ENCODE results near the gene SBK3. TPM values are rescaled to one million over a fixed set of nuclear protein-coding genes. Genes with fewer than 3 reads are reported as not detected.

Gene SBK3
- total RNA-seq, 2 experiments from 2014 or later, result not detected

DNA sequence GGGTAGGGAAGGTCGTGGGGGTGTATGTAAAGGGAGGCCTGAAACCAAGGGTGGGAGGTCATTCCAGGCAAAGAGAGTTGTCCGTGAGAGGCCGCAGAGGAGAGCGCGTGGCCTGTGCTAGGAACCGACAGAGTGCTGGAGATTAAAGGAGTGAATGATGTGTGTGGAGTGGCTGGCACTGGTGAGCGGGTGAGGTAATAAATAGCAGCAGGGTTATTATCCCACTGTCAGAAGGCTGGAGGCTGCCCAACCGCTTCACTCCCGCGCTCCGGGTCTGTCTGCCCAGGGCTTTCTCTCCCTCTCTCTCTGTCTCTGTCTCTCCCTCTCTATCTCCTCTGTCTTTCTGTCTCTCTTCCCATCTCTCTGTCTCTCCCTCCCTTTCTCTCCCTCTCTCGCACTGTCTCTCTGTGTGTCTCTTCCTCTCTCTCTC, 17.9 kb upstream of the SBK3 start:
- Mint-ChIP-seq H3K4me1 (no peaks in the 10 kb centered on the region), H3K4me3 (no peak overlapping the region), H3K9me3 (no peaks in the 10 kb centered on the region), H3K36me3 (ENCODE audit: low read depth) (no peaks in the 10 kb centered on the region), H3K27ac (no peak overlapping the region), H3K27me3 (peaks cover 6% of the 10 kb centered on the region)
- POLR2A ChIA-PET, result no interaction called here
- DNase-seq, result no peak
- CTCF ChIA-PET, result no interaction called here

DNA sequence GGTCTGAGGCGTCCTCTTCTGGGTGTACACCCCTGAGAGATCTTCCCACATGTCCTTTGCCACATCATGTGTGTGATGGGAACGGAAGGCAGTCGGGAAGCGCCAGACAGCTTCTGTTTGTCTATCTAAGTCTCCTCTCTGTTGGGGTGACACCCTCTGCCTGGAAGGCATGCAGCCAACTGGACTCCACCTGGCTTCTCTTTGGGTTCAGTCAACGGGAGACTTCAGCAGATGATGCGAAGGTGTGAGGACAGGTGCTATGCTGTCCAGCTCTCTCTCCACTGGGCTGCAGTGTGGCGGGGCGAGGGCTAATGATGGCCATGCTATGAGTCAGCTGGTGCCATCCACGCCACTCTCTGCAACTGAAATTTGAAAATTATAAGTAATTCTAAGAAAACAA, 14.3 kb upstream of the SBK3 start:
- Mint-ChIP-seq H3K4me1 (no peaks in the 10 kb centered on the region), H3K27me3 (peaks cover 6% of the 10 kb centered on the region), H3K27ac (no peak overlapping the region), H3K36me3 (ENCODE audit: low read depth) (no peaks in the 10 kb centered on the region), H3K4me3 (no peak overlapping the region), H3K9me3 (no peaks in the 10 kb centered on the region)
- ChIA-PET POLR2A (interaction anchor here (0.6 kb wide), 1 partner anchor 51 kb away, joined by 3 read pairs; no protein-coding TSS in a partner anchor), CTCF (no interaction called here)
- no peak for DNase-seq

DNA sequence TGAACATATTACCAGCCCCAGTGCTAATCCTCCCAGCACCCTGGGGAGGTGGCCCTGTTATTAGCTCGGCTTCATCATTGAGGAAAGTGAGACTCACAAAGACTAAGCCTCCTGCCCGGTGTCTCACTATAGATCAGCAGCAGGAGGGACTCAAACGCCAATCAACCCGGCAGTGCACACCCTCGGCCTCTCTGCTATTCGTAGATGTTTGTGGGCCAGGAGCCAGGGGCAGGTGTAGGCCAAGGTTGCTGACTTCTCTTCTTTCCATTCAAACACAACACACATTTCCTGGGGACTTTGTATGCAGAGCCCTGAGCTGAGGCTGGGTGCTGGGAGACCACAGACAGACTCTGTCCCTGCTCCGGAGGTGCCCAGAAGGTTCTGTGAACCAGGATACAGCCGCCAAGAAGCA, 9.4 kb upstream of the SBK3 start:
- Mint-ChIP-seq H3K36me3 (ENCODE audit: low read depth) (no peaks in the 10 kb centered on the region), H3K27me3 (peaks cover 7% of the 10 kb centered on the region), H3K4me3 (no peak overlapping the region), H3K27ac (no peak overlapping the region), H3K4me1 (no peaks in the 10 kb centered on the region), H3K9me3 (no peaks in the 10 kb centered on the region)
- CTCF ChIA-PET, result interaction anchor here (1.5 kb wide), 1 partner anchor 51 kb away, joined by 3 read pairs; no protein-coding TSS in a partner anchor
- POLR2A ChIA-PET, result no interaction called here
- no peak for DNase-seq

DNA sequence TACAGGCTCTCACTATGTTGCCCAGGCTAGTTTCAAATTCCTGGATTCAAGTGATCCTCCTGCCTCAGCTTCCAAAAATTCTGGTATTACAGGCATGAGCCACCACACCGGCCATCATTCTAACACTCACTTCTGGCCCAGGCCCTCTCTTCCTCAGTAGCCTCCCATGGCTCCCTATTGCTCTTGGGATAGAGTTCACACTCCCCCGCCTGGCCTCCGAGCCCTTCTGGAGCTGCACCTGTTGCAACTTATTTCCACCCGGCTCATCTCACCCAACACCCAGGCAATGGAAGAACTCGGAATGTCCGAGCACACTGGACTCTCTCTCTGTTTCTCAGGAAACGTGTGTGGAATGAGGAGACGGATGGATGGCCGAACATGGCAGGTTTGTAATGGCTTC, 9.0 kb upstream of the SBK3 start:
- H3K27ac Mint-ChIP-seq, result no peak overlapping the region
- no peaks in the 10 kb centered on the region for H3K36me3 Mint-ChIP-seq (ENCODE audit: low read depth)
- H3K9me3 Mint-ChIP-seq, result no peaks in the 10 kb centered on the region
- H3K4me3 Mint-ChIP-seq, result no peak overlapping the region
- ChIA-PET CTCF (interaction anchor here (1.5 kb wide), 1 partner anchor 51 kb away, joined by 3 read pairs; no protein-coding TSS in a partner anchor), POLR2A (no interaction called here)
- H3K27me3 Mint-ChIP-seq, result peaks cover 7% of the 10 kb centered on the region
- no peaks in the 10 kb centered on the region for H3K4me1 Mint-ChIP-seq
- DNase-seq, result no peak

DNA sequence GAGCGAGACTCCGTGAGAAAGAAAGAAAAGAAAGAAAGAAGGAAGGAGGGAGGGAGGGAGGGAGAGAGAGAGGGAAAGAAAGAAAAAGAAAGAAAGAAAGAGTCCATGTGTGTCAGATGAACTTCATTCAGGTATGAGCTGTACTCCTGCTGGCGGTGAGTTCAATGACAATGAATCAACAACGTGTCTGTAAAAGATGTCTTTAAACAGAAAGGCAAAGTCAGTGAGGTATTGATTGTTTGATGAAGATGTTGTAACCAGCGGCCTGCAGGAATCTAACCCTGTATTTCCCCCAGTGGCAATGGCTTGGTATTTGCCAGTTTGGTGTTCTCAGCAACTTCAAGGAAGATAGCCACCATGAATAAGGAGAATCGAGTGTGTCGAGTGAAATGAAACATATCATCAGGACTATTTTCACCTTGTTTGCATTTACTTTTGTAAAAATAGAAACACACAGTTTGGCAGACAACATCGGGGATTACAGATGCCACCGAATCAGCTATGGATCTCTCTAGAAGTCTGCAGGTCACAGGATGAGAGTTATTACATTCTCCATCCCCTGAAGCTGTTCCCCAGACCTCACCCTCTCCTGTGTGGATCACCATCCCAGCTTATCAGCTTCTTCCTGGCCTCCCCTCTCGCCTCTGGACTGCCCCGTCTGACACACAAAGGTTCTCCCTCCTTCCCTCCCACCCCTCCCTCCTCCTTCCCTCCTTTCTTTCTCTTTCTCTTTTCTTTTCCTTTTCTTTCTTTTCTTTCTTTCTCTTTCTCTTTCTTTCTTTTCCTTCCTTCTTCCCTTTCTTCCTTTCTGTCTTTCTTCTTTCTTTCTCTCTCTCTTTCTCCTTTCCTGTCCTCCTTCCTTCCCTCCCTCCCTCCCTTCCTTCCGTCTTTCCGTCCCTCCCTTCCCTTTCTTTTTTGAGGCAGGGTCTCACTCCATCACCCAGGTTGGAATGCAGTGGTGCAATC, 8.2 kb upstream of the SBK3 start:
- Mint-ChIP-seq H3K27me3 (peaks cover 7% of the 10 kb centered on the region), H3K27ac (no peak overlapping the region), H3K9me3 (no peaks in the 10 kb centered on the region), H3K4me3 (no peak overlapping the region), H3K36me3 (ENCODE audit: low read depth) (no peaks in the 10 kb centered on the region), H3K4me1 (no peaks in the 10 kb centered on the region)
- CTCF ChIA-PET, result interaction anchor here (1.5 kb wide), 1 partner anchor 50 kb away, joined by 3 read pairs; no protein-coding TSS in a partner anchor
- POLR2A ChIA-PET, result no interaction called here
- no peak for DNase-seq

DNA sequence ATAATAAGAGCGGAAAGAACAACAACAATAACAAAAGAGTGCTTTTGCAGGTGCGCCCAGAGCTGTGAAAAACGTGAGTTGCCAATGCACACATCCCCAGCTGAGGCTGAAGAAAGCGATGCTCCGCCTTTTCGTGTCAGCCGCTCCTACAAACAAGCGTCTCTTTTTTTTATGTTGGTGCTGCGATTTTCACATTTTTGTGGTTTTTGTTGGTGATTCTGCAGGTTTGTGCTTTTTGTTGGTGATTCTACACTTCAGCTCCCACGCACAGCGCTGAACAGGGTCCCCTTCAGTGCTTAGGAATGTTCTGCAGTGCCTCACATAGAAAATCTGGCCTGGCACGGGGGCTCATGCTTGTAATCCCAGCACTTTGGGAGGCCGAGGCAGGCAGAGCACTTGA, 7.3 kb upstream of the SBK3 start:
- POLR2A ChIA-PET, result no interaction called here
- Mint-ChIP-seq H3K4me1 (no peaks in the 10 kb centered on the region), H3K36me3 (ENCODE audit: low read depth) (no peaks in the 10 kb centered on the region), H3K27ac (no peak overlapping the region), H3K9me3 (no peaks in the 10 kb centered on the region), H3K4me3 (no peak overlapping the region), H3K27me3 (peaks cover 7% of the 10 kb centered on the region)
- CTCF ChIA-PET, result no interaction called here
- DNase-seq, result no peak

DNA sequence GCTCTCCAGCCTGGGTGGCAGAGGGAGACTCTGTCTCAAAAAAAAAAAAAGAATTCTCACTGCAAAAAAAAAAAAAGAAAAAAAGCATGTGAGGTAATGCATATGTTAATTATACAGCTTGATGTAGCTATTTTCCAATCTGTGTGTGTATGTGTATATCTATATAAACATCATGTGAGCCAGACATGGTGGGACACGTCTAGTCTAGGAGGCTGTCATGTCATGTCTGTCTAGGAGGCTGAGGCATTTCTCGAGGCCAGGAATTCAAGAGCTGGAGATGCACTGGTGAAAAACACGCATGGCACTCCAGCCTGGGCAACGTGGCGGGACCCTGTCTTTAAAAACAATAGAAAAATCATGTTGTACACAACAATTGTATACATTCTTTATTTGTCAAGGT, 6.9 kb upstream of the SBK3 start:
- H3K4me1 Mint-ChIP-seq, result no peaks in the 10 kb centered on the region
- H3K4me3 Mint-ChIP-seq, result no peak overlapping the region
- no peaks in the 10 kb centered on the region for H3K9me3 Mint-ChIP-seq
- H3K36me3 Mint-ChIP-seq (ENCODE audit: low read depth), result no peaks in the 10 kb centered on the region
- CTCF ChIA-PET, result no interaction called here
- no peak overlapping the region for H3K27ac Mint-ChIP-seq
- POLR2A ChIA-PET, result no interaction called here
- peaks cover 7% of the 10 kb centered on the region for H3K27me3 Mint-ChIP-seq
- DNase-seq, result no peak

DNA sequence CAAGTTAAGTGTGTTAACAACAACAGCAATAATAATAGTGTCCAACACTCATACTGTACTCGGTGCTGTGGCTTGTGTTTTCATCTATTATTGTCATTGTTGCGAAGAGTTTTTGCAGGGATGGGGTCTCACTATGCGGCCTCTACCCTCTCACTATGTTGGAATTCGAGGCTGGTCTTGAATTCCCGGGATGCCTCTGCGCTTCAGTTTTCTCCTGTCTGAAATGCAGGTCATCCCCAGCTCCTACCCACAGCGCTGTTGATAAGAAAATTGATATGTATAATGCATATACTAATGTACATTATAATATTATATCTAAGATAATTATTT, 4.9 kb upstream of the SBK3 start:
- Mint-ChIP-seq H3K9me3 (no peaks in the 10 kb centered on the region), H3K4me3 (no peak overlapping the region), H3K4me1 (no peaks in the 10 kb centered on the region), H3K27ac (no peak overlapping the region), H3K27me3 (peaks cover 7% of the 10 kb centered on the region), H3K36me3 (ENCODE audit: low read depth) (no peaks in the 10 kb centered on the region)
- POLR2A ChIA-PET, result no interaction called here
- DNase-seq, result no peak
- CTCF ChIA-PET, result no interaction called here

DNA sequence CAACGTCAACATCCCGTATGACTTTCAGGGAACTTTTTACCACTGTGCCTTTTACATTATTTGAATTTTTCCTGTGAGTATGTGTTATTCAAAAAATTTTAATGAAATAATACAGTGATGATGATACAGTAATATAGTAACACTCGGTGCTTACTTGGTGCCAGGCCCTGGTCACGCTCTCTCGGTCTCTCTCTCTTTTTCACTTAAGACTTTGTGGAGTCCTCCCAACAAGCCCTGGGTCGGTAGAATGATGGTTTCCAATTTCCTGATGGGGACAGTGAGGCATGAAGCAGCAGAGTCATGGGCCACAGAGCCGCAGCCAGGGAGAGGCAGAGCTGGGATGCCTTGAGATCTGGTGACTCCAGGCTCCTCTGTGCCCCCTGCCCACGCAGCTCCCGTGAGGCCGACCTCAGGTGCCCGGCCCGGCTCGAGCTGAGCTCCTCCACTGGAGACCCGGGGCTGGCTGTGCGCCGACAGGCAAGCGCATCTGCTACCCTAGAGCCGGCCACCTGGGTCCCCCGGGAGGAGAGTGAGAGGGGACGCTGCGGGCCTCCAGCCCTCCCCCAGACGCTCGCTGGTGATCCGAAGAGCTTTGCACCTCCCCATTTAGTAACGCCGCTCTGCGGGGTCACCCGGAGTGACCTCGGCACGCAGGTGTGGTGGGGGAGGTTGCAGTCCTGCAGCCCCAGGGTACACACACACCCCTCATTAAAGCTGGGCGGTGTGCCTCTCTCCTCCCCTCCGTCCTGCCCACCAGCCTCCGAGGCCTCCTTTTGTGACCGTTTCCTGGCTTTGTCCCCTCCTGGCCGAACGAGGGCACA, 4.4 kb upstream of the SBK3 start:
- Mint-ChIP-seq H3K9me3 (no peaks in the 10 kb centered on the region), H3K4me1 (no peaks in the 10 kb centered on the region), H3K4me3 (no peak overlapping the region), H3K36me3 (ENCODE audit: low read depth) (no peaks in the 10 kb centered on the region), H3K27me3 (peaks cover 7% of the 10 kb centered on the region), H3K27ac (no peak overlapping the region)
- CTCF ChIA-PET, result no interaction called here
- DNase-seq, result no peak
- POLR2A ChIA-PET, result no interaction called here

DNA sequence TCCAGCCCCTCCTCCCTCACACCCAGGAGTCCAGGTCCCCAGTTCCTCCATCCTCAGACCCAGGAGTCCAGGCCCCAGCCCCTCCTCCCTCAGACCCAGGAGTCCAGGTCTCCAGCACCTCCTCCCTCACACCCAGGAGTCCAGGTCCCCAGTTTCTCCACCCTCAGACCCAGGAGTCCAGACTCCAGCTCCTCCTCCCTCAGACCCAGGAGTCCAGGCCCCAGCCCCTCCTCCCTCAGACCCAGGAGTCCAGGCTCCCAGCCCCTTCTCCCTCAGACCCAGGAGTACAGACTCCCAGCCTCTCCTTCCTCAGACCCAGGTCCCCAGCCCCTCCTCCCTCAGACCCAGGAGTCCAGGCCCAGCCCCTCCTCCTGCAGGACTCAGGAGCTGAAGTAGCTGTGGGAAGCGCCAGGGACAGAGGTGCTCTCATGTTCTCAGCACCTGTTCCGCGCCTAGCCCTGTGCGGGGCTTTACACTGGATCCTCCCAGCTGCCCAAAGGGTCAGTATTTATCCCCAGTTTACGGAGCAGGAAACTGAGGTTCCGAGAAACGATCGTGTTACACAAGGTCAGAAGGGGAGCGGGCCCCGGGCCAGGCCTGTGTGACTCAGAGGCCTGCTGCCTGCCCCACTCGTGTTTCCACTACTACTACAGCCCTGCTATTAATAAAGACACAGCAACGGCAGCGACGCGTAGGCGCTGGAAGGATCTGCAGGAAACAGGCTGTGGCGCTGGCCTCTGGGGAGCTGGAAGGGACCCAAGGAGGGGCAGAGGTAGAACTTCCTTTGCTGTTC, 1.7 kb upstream of the SBK3 start:
- POLR2A ChIA-PET, result no interaction called here
- DNase-seq, result no peak
- Mint-ChIP-seq H3K27ac (no peak overlapping the region), H3K4me3 (no peak overlapping the region), H3K27me3 (no peaks in the 10 kb centered on the region), H3K4me1 (no peaks in the 10 kb centered on the region), H3K9me3 (no peaks in the 10 kb centered on the region), H3K36me3 (ENCODE audit: low read depth) (no peaks in the 10 kb centered on the region)
- CTCF ChIA-PET, result interaction anchor here (0.7 kb wide), 1 partner anchor 318 kb away, joined by 5 read pairs; the partner anchor contains the start of gene TMEM86B

DNA sequence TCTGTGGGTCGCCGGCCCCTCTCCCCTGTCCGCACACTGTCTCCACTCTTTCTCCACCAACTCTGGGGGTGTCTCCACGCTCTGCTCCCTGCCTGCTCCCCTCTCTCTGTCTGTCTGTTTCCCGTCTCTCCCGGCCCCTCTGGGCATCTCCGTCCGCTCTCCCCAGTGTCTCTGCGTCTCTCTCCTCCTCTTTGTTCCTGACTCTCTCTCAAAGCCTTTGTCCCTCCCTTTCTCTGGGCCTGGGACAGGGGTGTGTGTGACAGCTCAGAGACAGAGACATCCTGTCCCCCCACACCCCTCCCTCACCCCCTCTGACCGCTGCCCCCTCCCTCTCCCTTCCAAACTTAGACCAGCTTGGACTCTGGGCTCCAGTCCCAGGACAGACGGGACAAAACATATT, 668 bp upstream of the SBK3 start:
- H3K4me3 Mint-ChIP-seq, result no peak overlapping the region
- H3K27me3 Mint-ChIP-seq, result no peaks in the 10 kb centered on the region
- POLR2A ChIA-PET, result no interaction called here
- H3K27ac Mint-ChIP-seq, result no peak overlapping the region
- H3K36me3 Mint-ChIP-seq (ENCODE audit: low read depth), result no peaks in the 10 kb centered on the region
- no peaks in the 10 kb centered on the region for H3K9me3 Mint-ChIP-seq
- DNase-seq, result no peak
- CTCF ChIA-PET, result no interaction called here
- H3K4me1 Mint-ChIP-seq, result no peaks in the 10 kb centered on the region

DNA sequence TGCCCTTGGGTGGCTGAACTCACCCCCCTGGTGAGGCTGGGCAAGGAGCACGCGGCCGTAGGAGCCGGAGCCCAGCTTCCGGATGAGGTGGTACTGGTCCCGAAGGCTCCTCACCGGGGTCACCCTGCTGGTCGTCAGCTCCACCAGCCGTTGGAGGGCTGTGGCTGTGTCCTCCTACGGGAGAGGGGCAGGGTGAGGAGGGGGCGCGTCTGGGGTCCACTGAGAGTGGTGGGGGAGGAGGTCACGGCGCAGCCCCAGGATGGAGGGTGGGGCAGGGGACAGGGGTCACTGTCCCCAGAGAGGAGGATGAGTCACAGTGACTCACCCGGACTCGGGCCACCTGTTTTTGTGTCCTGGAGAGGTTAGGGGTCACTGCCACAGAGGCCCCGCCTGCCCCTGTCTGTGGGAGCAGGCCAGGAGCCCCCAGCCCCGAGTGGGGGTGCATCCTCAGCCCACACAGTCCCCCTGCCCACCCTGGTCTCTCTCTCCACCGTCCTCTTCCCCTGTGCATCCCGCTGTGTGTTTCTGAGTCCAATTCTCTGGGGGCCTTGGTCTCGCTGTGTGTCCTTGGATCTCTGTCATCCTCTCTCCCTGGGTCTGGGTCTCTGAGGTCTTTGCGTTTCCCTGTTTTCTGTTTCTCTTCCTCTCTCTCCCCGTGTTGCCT, 435 bp downstream of the SBK3 start:
- DNase-seq, result no peak
- Mint-ChIP-seq H3K27ac (no peak overlapping the region), H3K4me3 (no peak overlapping the region), H3K27me3 (no peaks in the 10 kb centered on the region), H3K9me3 (no peaks in the 10 kb centered on the region), H3K36me3 (ENCODE audit: low read depth) (no peaks in the 10 kb centered on the region), H3K4me1 (no peaks in the 10 kb centered on the region)
- POLR2A ChIA-PET, result no interaction called here
- CTCF ChIA-PET, result no interaction called here

DNA sequence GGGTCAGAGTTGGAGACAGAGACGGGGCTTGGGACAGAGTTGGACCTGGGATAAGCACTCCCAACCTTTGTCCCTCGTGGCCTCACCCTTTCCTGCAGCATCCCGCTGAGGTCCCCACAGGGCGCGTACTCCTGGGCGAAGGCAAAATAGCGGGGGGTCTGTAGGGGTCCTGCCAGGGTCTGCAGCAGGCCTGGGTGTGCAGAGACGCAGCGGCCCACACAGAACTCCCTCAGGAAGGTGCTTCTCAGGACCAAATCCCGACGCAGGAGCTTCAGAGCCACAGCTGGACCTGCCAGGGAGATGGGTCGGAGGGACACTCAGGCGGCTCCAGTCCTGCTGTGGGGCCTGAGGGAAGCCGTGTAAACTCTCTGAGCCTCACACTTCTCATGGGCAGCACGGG, 1.3 kb downstream of the SBK3 start:
- Mint-ChIP-seq H3K9me3 (no peaks in the 10 kb centered on the region), H3K27me3 (no peaks in the 10 kb centered on the region), H3K27ac (no peak overlapping the region), H3K36me3 (ENCODE audit: low read depth) (no peaks in the 10 kb centered on the region), H3K4me1 (no peaks in the 10 kb centered on the region), H3K4me3 (no peak overlapping the region)
- CTCF ChIA-PET, result no interaction called here
- DNase-seq, result no peak
- POLR2A ChIA-PET, result no interaction called here
